Tibial nerve (tissue), 4 donors: ENCODE results near the gene PABPC1L.

Source experiments
- CTCF ChIP-seq, 5 experiments: fragments of 200-600 bp in 3 of 5; fragments of 450-650 bp in 2 of 5; sonication (generic) in 3 of 5; IDR thresholded peaks; one replicate each; pipeline ENCODE4 v1.5.1; 2016 to 2019; ENCODE audit warnings: antibody characterized with exemption in 5 of 5, mild to moderate bottlenecking in 3 of 5, moderate library complexity in 2 of 5
- EP300 ChIP-seq, 2 donors: sonication (generic); formaldehyde crosslinking; IDR thresholded peaks; one replicate each; pipeline ENCODE4 v1.6.1; 2017; ENCODE audit warnings: antibody characterized with exemption in 2 of 2, mild to moderate bottlenecking in 1 of 2

GRCh38 chr20:44981736-44982406, 72.0 kb downstream of the PABPC1L start:
- TF ChIP-seq CTCF (IDR thresholded peaks at IDR 0.05) (no peak), EP300 (IDR thresholded peaks at IDR 0.05) (no peak)
